HCT116 (cell line): ENCODE measurements around the gene DAAM2.

ENCODE experiments used
- EZH2phosphoT487 ChIP-seq: fragments of 200-600 bp; IDR thresholded peaks from 2 replicates; pipeline ENCODE4 v1.6.1; 2018; ENCODE audit warnings: antibody characterized with exemption, borderline replicate concordance
- POLR2A ChIP-seq: IDR thresholded peaks from 2 replicates; pipeline ENCODE4 v1.7.0; 2011; ENCODE audit warnings: borderline replicate concordance; ENCODE audit not compliant: insufficient read depth, insufficient read length; ENCODE audit errors: extremely low read depth

DNA sequence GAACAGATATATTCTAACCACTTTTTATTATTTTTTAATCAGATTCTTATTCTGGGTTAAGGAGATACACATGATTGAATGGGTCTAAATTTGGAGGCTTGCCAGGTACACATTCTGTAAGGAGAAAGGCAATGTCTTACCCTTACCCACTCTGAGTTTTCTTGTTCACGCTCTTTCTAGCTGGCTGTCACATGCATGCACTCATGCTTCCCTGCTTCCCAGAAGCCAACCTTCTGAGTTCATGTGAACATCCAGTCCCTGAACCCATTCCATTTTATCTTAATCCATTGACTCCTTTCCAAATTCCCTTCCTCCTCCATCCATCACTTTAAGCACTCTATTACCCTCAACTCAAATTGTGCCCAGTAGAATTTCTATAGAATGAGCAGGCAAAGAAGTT, 159.5 kb downstream of the DAAM2 start:
- TF ChIP-seq POLR2A = no peak
- no peak for TF ChIP-seq EZH2phosphoT487
